GM12875 (cell line): ENCODE results near the gene MTFR1L.
A peak's percentile ranks its signal among the peaks of the same experiment; 100 is the strongest.

Experiments used
- H3K4me3 ChIP-seq: one replicate; pipeline ENCODE4 v1.5.1; 2011; ENCODE audit warnings: low read depth, low read length, control low read depth
- CTCF ChIP-seq: IDR thresholded peaks from 2 replicates; pipeline ENCODE4 v1.5.1; 2011; ENCODE audit warnings: low read depth, mild to moderate bottlenecking, control low read depth, inconsistent platforms, low read length, moderate library complexity, borderline replicate concordance; ENCODE audit not compliant: insufficient read depth

Gene MTFR1L

GRCh38 chr1:25858494-25858893 lies 38.7 kb downstream of the MTFR1L start:
- no peak for TF ChIP-seq CTCF
- peak overlapping the region; percentile 91 for H3K4me3 ChIP-seq

GRCh38 chr1:25858906-25859789 lies 39.4 kb downstream of the MTFR1L start, which contains the start of gene AUNIP:
Gene AUNIP, minus strand, starts transcription at chr1:25859457. Its CDS starts 100 bp downstream, at chr1:25859357.
- H3K4me3 ChIP-seq = peak within 1 kb of the TSS; percentile 91

DNA sequence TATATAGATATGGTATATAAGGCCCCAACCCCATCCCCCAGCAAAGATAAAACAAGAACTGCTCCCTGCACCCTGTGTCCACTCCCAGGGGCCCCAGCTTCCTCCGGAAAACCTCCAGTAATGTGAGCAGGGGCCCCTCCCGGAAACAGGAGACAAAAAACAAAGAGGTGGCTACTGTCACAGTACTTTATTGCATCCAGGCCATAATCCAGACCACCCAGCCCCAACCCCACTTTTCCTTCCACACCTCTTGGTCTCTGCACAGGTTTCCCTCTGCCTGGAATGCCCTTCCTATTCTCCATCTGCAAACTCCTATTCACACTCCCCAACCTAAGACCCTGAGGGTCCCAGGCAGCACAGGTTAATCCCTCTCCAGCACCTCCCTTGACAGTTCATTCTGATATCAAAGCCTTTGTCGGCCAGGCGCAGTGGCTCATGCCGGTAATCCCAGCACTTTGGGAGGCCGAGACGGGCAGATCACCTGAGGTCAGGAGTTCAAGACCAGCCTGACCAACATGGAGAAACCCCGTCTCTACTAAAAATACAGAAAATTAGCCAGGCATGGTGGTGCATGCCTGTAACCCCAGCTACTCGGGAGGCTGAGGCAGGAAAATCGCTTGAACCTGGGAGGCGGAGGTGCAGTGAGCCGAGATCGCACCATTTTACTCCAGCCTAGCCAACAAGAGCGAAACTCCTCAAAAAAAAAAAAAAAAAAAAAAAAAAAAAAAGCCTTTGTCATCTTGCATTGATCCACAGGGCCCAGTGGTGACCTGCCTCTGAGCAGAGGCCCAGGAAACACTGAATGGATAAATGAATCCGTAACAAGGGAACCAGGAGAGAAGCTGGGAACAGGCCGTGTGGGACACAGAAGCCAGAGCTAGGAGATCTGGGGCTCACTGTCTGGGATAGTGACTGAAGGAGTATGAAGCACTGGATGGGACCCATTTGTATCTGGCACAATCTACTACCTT lies 41.8 kb downstream of the MTFR1L start:
- TF ChIP-seq CTCF = no peak
- H3K4me3 ChIP-seq = no peak overlapping the region

More at GRCh38 chr1:25858906-25859789, 39.4 kb downstream of the MTFR1L start, which contains the start of gene AUNIP:
- TF ChIP-seq CTCF = no peak

- H3K4me3 ChIP-seq = no peak overlapping the region
- TF ChIP-seq CTCF = no peak
Observed at GRCh38 chr1:25862785-25863485, 43.2 kb downstream of the MTFR1L start.

GRCh38 chr1:25863486-25864262 lies 43.9 kb downstream of the MTFR1L start:
- H3K4me3 ChIP-seq = no peak overlapping the region
- TF ChIP-seq CTCF = no peak

DNA sequence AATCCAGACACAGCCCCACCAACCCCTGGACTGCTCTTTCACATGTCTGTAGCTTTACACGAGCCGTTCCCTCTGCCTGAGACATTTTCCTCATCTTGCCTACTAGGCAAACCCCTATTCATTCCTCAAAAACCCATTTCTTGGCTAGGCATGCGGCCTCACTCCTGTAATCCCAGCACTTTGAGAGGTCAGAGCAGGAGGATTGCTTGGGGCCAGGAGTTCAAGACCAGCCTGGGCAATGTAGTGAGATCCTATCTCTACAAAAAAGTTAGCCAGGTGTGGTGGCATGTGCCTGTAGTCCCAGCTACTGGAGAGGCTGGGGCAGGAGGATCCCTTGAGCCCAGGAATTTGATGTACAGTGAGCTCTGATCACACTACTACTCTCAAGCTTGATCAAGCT lies 44.7 kb downstream of the MTFR1L start:
- no peak for TF ChIP-seq CTCF
- H3K4me3 ChIP-seq = no peak overlapping the region
